H1 (cell line): ENCODE measurements around the gene TEDC1. TPM values are rescaled to one million over a fixed set of nuclear protein-coding genes. Genes with fewer than 3 reads are reported as not detected.

ENCODE experiments used
- CTCF ChIA-PET: fragments of 300-600 bp; sonication (Branson Sonifier 250); formaldehyde crosslinking; loops from one replicate; lab custom pipeline; 2021; ENCODE audit not compliant: partially characterized antibody; lab: Charles Lee
- POLR2A ChIA-PET: fragments of 300-600 bp; sonication (Branson Sonifier 250); formaldehyde crosslinking; loops from one replicate; lab custom pipeline; 2021; ENCODE audit warnings: inconsistent platforms; ENCODE audit not compliant: partially characterized antibody; lab: Charles Lee
- DNase-seq, 2 experiments: peaks; one replicate each; pipeline versions ENCODE4 v3.0.0 to v3.0.0-alpha.2; 2010 to 2022; ENCODE audit warnings: low spot score in 2 of 2, low read depth in 1 of 2, mixed read lengths in 1 of 2
- FAIRE-seq: peaks from 2 replicates; lab custom pipeline; 2011; peaks lifted over from hg19 to GRCh38; lab: Jason Lieb, UNC
- H2AFZ ChIP-seq: 2 replicates; pipeline ENCODE4 v1.8.1; 2012; ENCODE audit warnings: low read length, inconsistent platforms
- H2AK5ac ChIP-seq: 2 replicates; pipeline ENCODE4 v1.6.1; 2013; ENCODE audit warnings: low read depth, low read length
- H2BK120ac ChIP-seq: replicated peaks from 2 replicates; pipeline ENCODE3; 2013; ENCODE audit warnings: low read depth, low read length, inconsistent platforms
- H2BK12ac ChIP-seq: 2 replicates; pipeline ENCODE4 v1.6.1; 2013; ENCODE audit warnings: low read depth, low read length
- H2BK15ac ChIP-seq: 2 replicates; pipeline ENCODE4 v1.6.1; 2013; ENCODE audit warnings: low read length
- H2BK20ac ChIP-seq: 2 replicates; pipeline ENCODE4 v1.6.1; 2013; ENCODE audit warnings: low read length
- H2BK5ac ChIP-seq: 2 replicates; pipeline ENCODE4 v1.6.1; 2013; ENCODE audit warnings: low read depth, low read length
- H3K14ac ChIP-seq: 2 replicates; pipeline ENCODE4 v1.6.1; 2013; ENCODE audit warnings: inconsistent platforms; ENCODE audit not compliant: insufficient read length
- H3K18ac ChIP-seq: 2 replicates; pipeline ENCODE4 v1.6.1; 2013; ENCODE audit warnings: low read length; ENCODE audit errors: extremely low read depth
- H3K23ac ChIP-seq: 2 replicates; pipeline ENCODE4 v1.6.1; 2013; ENCODE audit warnings: inconsistent platforms; ENCODE audit not compliant: insufficient read length
- H3K23me2 ChIP-seq: 2 replicates; pipeline ENCODE4 v1.6.1; 2013; ENCODE audit warnings: low read depth, low read length
- H3K27ac ChIP-seq: 2 replicates; pipeline ENCODE4 v1.6.1; 2011; ENCODE audit warnings: low read depth, low read length, inconsistent platforms
- H3K27me3 ChIP-seq, 4 experiments: replicated peaks in 1 of 4; 1 replicate in 1 of 4; 2 replicates in 3 of 4; pipeline versions ENCODE4 v1.6.1 to v1.8.1; 2011 to 2013; ENCODE audit warnings: low read length in 3 of 4, mild to moderate bottlenecking in 3 of 4, inconsistent platforms in 2 of 4, mixed read lengths in 2 of 4, moderate library complexity in 1 of 4; ENCODE audit not compliant: control insufficient read depth in 3 of 4, insufficient read depth in 3 of 4; ENCODE audit errors: extremely low read depth in 1 of 4
- H3K36me3 ChIP-seq, 4 experiments: 2 replicates each; pipeline versions ENCODE4 v1.6.1 to v1.8.1; 2011 to 2013; ENCODE audit warnings: mild to moderate bottlenecking in 4 of 4, low read length in 3 of 4, moderate library complexity in 2 of 4, control low read depth in 1 of 4, inconsistent platforms in 1 of 4; ENCODE audit not compliant: insufficient read depth in 4 of 4, control insufficient read depth in 2 of 4
- H3K4ac ChIP-seq: replicated peaks from 2 replicates; pipeline ENCODE3; 2013; ENCODE audit warnings: low read length, low read depth, mixed read lengths, inconsistent platforms; ENCODE audit not compliant: insufficient read length
- H3K4me1 ChIP-seq, 4 experiments: replicated peaks in 1 of 4; 1 replicate in 1 of 4; 2 replicates in 3 of 4; pipeline versions ENCODE4 v1.6.1 to v1.8.1; 2011 to 2013; ENCODE audit warnings: low read length in 3 of 4, inconsistent platforms in 2 of 4, mixed read lengths in 1 of 4; ENCODE audit not compliant: insufficient read depth in 4 of 4, control insufficient read depth in 3 of 4
- H3K4me2 ChIP-seq, 2 experiments: 2 replicates each; pipeline versions ENCODE4 v1.6.1 to v1.8.1; 2011 to 2013; ENCODE audit warnings: low read depth in 2 of 2, low read length in 2 of 2, control low read depth in 1 of 2, inconsistent platforms in 1 of 2, mild to moderate bottlenecking in 1 of 2; ENCODE audit not compliant: insufficient read depth in 1 of 2
- H3K4me3 ChIP-seq, 4 experiments: fragments of 200-600, 300-600 bp in 1 of 4; sonication (generic), shearing (Covaris generic), sonication (Bioruptor Twin) in 1 of 4; 2 replicates each; pipeline versions ENCODE4 v1.5.1 to v1.8.1; 2011 to 2016; ENCODE audit warnings: low read length in 4 of 4, low read depth in 3 of 4, control low read depth in 2 of 4, inconsistent platforms in 2 of 4, mild to moderate bottlenecking in 2 of 4, mixed read lengths in 1 of 4, moderate library complexity in 1 of 4; ENCODE audit not compliant: insufficient read depth in 2 of 4; ENCODE audit errors: extremely low read depth in 1 of 4
- H3K56ac ChIP-seq: replicated peaks from 2 replicates; pipeline ENCODE3; 2013; ENCODE audit warnings: low read depth, mild to moderate bottlenecking, mixed read lengths, low read length, inconsistent platforms; ENCODE audit not compliant: insufficient read length
- H3K79me1 ChIP-seq: 2 replicates; pipeline ENCODE4 v1.6.1; 2013; ENCODE audit warnings: low read depth, low read length, control low read depth
- H3K79me2 ChIP-seq, 2 experiments: 2 replicates each; pipeline versions ENCODE4 v1.6.1 to v1.8.1; 2012 to 2013; ENCODE audit warnings: low read length in 2 of 2, mild to moderate bottlenecking in 2 of 2, inconsistent platforms in 1 of 2; ENCODE audit not compliant: insufficient read depth in 2 of 2, control insufficient read depth in 1 of 2
- H3K9ac ChIP-seq, 4 experiments: replicated peaks in 1 of 4; 1 replicate in 1 of 4; 2 replicates in 3 of 4; pipeline versions ENCODE4 v1.6.1 to v1.8.1; 2011 to 2013; ENCODE audit warnings: low read depth in 3 of 4, low read length in 3 of 4, control low read depth in 2 of 4, mild to moderate bottlenecking in 2 of 4, moderate library complexity in 2 of 4, inconsistent platforms in 1 of 4; ENCODE audit errors: extremely low read depth in 1 of 4
- H3K9me3 ChIP-seq, 2 experiments: 2 replicates each; pipeline versions ENCODE4 v1.6.1 to v1.8.1; 2012 to 2013; ENCODE audit warnings: mild to moderate bottlenecking in 2 of 2, moderate library complexity in 2 of 2, control low read depth in 1 of 2, inconsistent platforms in 1 of 2, low read depth in 1 of 2, low read length in 1 of 2, mixed read lengths in 1 of 2; ENCODE audit not compliant: insufficient read depth in 2 of 2
- H4K20me1 ChIP-seq, 2 experiments: replicated peaks in 1 of 2; 2 replicates each; pipeline versions ENCODE3 to v1.8.1; 2011 to 2013; ENCODE audit warnings: inconsistent platforms in 2 of 2, low read length in 2 of 2, mild to moderate bottlenecking in 1 of 2; ENCODE audit not compliant: insufficient read depth in 2 of 2, control insufficient read depth in 1 of 2
- H4K5ac ChIP-seq: 2 replicates; pipeline ENCODE4 v1.6.1; 2013; ENCODE audit warnings: low read length, low read depth, mixed read lengths, inconsistent platforms; ENCODE audit not compliant: insufficient read length
- H4K8ac ChIP-seq: 2 replicates; pipeline ENCODE4 v1.8.0; 2013; ENCODE audit warnings: mild to moderate bottlenecking, moderate library complexity, low read length, inconsistent platforms; ENCODE audit not compliant: insufficient read depth; ENCODE audit errors: extremely low read depth
- H4K91ac ChIP-seq: replicated peaks from 2 replicates; pipeline ENCODE3; 2013; ENCODE audit warnings: low read length, mixed read lengths, inconsistent platforms; ENCODE audit not compliant: insufficient read length
- ASH2L ChIP-seq: fragments of 200-600, 300-600 bp; sonication (generic); IDR thresholded peaks from one replicate; pipeline ENCODE4 v1.7.1; 2017; ENCODE audit warnings: low read length
- EZH2 ChIP-seq: fragments of 200-600 bp; sonication (generic); IDR thresholded peaks from 2 replicates; pipeline ENCODE4 v1.7.1; 2012; ENCODE audit warnings: low read depth, mild to moderate bottlenecking, moderate library complexity, low read length, inconsistent platforms; ENCODE audit not compliant: severe bottlenecking
- MAFK ChIP-seq: IDR thresholded peaks from 2 replicates; pipeline ENCODE4 v1.6.1; 2012; ENCODE audit warnings: low read depth, mild to moderate bottlenecking, improper control_type of control experiment, low read length
- POLR2AphosphoS5 ChIP-seq: IDR thresholded peaks from 2 replicates; pipeline ENCODE4 v1.6.1; 2011; ENCODE audit warnings: low read depth, low read length
- RNF2 ChIP-seq: fragments of 200-900, 300-1000 bp; sonication (generic); IDR thresholded peaks from 2 replicates; pipeline ENCODE4 v1.7.1; 2016; ENCODE audit warnings: borderline replicate concordance, low read depth, mild to moderate bottlenecking, antibody characterized with exemption, low read length; ENCODE audit not compliant: poor library complexity, severe bottlenecking; ENCODE audit errors: missing control alignments
- SUZ12 ChIP-seq: fragments of 200-600 bp; sonication (generic); IDR thresholded peaks from 2 replicates; pipeline ENCODE4 v1.6.1; 2012; ENCODE audit warnings: mild to moderate bottlenecking, inconsistent platforms, low read length, moderate library complexity, mixed read lengths
- YY1 ChIP-seq: IDR thresholded peaks from 2 replicates; pipeline ENCODE4 v1.6.1; 2011; ENCODE audit warnings: low read depth, mild to moderate bottlenecking, low read length
- WGBS, 2 experiments: shearing (Covaris generic) in 1 of 2; methylation state at CpG; one replicate each; pipeline versions ENCODE4 v1.1.6 to v1.1.7; 2013 to 2015; ENCODE audit warnings: low lambda C conversion rate in 2 of 2, mixed read lengths in 2 of 2, inconsistent platforms in 1 of 2, low coverage in 1 of 2, missing lambda C conversion rate in 1 of 2; ENCODE audit not compliant: insufficient replicate concordance in 2 of 2, insufficient coverage in 1 of 2, insufficient read length in 1 of 2; ENCODE audit errors: extremely low coverage in 1 of 2, missing lambda C conversion rate in 1 of 2; 5-methylcytosine and 5-hydroxymethylcytosine counted together
- polyA plus RNA-seq, 7 experiments: library from polyadenylated mRNA; depleted of rRNA in 3 of 7; stranded (reverse) in 5 of 7; unstranded in 2 of 7; fragments of >200 nt in 5 of 7; fragments of 200-250 nt in 2 of 7; gene quantifications; 1 replicate in 5 of 7; 2 replicates in 1 of 7; 4 replicates in 1 of 7; pipeline versions ENCODE4 v1.2.1 to v1.2.3, GENCODE V29; 2011 to 2013; ENCODE audit warnings: missing spikeins in 2 of 7, mixed read lengths in 2 of 7
- total RNA-seq: library from RNA; stranded (reverse); fragmentation: NEBNext Ultra II Directional; extraction: Animal tissue kit (Norgen Biotek cat#: 25700); gene quantifications from 2 replicates; pipeline ENCODE4 v1.2.1, GENCODE V29; 2021
- TF ChIP-seq, protein P1 (sequence below): IDR thresholded peaks from 2 replicates; pipeline ENCODE4 v1.6.1; 2011; ENCODE audit warnings: low read depth, mild to moderate bottlenecking, low read length; ENCODE audit not compliant: insufficient read depth
- TF ChIP-seq, protein P2 (sequence below): IDR thresholded peaks from 2 replicates; pipeline ENCODE4 v1.6.1; 2012; ENCODE audit warnings: inconsistent platforms

The TEDC1 gene
- total and polyA plus RNA-seq, 2 of the 8 experiments (the other 6 are each of a cell fraction or from before 2014, with no cell fraction given), result 5.6 to 14.8 TPM

DNA sequence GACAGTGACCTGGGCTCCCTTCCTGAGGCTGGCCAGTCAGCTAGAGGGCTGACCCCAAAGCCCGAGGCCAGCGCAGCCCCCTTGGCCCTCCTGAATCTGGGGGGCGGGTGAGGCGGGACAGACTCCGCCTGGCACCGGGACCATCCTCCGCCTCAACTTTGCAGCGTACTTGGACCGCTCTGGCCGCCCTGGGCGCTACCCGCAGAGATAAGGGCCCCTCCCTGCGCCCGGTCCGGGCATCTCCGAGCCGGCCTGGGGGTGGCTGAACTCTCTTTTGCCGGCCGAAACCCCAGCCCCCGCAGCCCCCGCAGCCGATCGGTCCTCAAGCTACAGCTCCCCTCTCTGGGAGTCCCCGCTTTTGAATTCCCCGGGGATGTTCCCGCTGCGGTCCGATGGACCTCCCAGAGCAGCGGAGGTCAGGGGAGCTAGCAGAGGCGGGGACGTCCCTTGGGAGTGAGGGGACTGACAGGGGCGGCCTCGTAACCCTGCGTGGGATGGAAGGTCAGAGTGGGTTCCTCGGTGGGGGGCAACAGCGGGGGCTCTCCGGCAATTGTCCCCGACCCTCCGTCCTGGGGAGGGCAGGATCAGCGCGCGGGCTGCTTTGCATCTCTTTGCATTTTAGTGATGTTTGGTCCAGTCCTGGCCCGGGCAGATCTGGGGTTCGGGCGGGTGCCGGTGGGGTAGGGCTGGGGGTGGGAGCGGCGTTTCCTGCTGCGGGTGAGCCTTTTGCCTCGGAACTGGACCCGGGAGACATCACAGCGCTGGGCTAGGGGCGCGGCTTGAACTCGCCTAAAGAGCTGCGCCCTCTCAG, 4.7 kb upstream of the TEDC1 start, which contains the start of gene CRIP1:
TSS of gene CRIP1 (plus strand) at position 724 of the 811 bp plus-strand sequence. CDS start 374 bp downstream, outside the sequence.
- POLR2A ChIA-PET, result interaction anchor here (0.8 to 1.5 kb wide), 2 partner anchors 10 to 11 kb away, joined by 3 to 8 read pairs; no protein-coding TSS in a partner anchor
- H3K4ac ChIP-seq, result no peak within 1 kb of the TSS
- H3K27me3 ChIP-seq, result peaks cover 30 to 76% (median 61%) of the 10 kb centered on the region in 4 experiments
- H3K79me1 ChIP-seq, result no peaks in the 10 kb centered on the region
- peaks cover 0 to 27% (median 10%) of the 10 kb centered on the region in 4 experiments; a peak in 5 of 7 replicates for H3K4me1 ChIP-seq
- peaks cover 9% of the 10 kb centered on the region; the same call in 1 of the 2 replicates for H3K23me2 ChIP-seq
- peaks cover 0 to 9% of the 10 kb centered on the region in 2 experiments for H4K20me1 ChIP-seq
- 18% methylated on average over 31 of the region's 56 CpGs; no CpG with 5 or more reads in 1 of the 2 experiments for WGBS, 2 experiments
- H3K9ac ChIP-seq, result no peak within 1 kb of the TSS; a peak in 1 of 7 replicates
- no peak within 1 kb of the TSS for H2AFZ ChIP-seq
- no peaks in the 10 kb centered on the region for H3K79me2 ChIP-seq
- H3K9me3 ChIP-seq, result no peaks in the 10 kb centered on the region
- H4K5ac ChIP-seq, result no peak within 1 kb of the TSS
- H3K27ac ChIP-seq, result no peak within 1 kb of the TSS
- no peak within 1 kb of the TSS for H2BK20ac ChIP-seq
- no peak within 1 kb of the TSS for H4K91ac ChIP-seq
- H3K14ac ChIP-seq, result no peak within 1 kb of the TSS
- no peak within 1 kb of the TSS for H2BK5ac ChIP-seq
- H4K8ac ChIP-seq, result peak within 1 kb of the TSS; percentile 84; the same call in 1 of the 2 replicates
- no peak for DNase-seq
- FAIRE-seq, result no peak
- H3K4me2 ChIP-seq, result peak within 1 kb of the TSS; percentile 53 to 75
- H2BK120ac ChIP-seq, result no peak within 1 kb of the TSS
- H3K56ac ChIP-seq, result no peak within 1 kb of the TSS
- no peak within 1 kb of the TSS for H2AK5ac ChIP-seq
- no peak within 1 kb of the TSS; the same call in 1 of the 2 replicates for H3K18ac ChIP-seq
- 0 out of 2 replicates have a peak within 1 kb of the TSS, but pooled peaks have one; percentile 72 for H2BK15ac ChIP-seq
- no peak within 1 kb of the TSS for H3K23ac ChIP-seq
- no peaks in the 10 kb centered on the region for H3K36me3 ChIP-seq
- no peak within 1 kb of the TSS for H2BK12ac ChIP-seq
- CTCF ChIA-PET, result interaction anchor here (0.6 to 1.7 kb wide), 12 partner anchors 9 to 371 kb away, joined by 3 to 17 read pairs (median 4); no protein-coding TSS in a partner anchor
- H3K4me3 ChIP-seq, result peak within 1 kb of the TSS; percentile 21 to 61 (median 24); a peak in 7 of 8 replicates
- TF ChIP-seq, protein P1, sequence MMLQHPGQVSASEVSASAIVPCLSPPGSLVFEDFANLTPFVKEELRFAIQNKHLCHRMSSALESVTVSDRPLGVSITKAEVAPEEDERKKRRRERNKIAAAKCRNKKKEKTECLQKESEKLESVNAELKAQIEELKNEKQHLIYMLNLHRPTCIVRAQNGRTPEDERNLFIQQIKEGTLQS, result no peak
- TF ChIP-seq YY1 (no peak), ASH2L (no peak), POLR2AphosphoS5 (no peak), RNF2 (peak; percentile 29), EZH2 (peak; percentile 29), MAFK (no peak), SUZ12 (peak; percentile 65; the same call in 1 of the 2 replicates)
- TF ChIP-seq, protein P2, sequence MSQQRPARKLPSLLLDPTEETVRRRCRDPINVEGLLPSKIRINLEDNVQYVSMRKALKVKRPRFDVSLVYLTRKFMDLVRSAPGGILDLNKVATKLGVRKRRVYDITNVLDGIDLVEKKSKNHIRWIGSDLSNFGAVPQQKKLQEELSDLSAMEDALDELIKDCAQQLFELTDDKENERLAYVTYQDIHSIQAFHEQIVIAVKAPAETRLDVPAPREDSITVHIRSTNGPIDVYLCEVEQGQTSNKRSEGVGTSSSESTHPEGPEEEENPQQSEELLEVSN, result 0 out of 2 replicates have a peak, but pooled peaks have one; percentile 13
